Measurements from ENCODE around the gene ATG2A. TPM values are rescaled to one million over a fixed set of nuclear protein-coding genes. Genes with fewer than 3 reads are reported as not detected.

ATG2A gene
- total RNA-seq, 3 donors from 2014 or later: 20.6 to 24.1 (median 21.7) TPM

DNA sequence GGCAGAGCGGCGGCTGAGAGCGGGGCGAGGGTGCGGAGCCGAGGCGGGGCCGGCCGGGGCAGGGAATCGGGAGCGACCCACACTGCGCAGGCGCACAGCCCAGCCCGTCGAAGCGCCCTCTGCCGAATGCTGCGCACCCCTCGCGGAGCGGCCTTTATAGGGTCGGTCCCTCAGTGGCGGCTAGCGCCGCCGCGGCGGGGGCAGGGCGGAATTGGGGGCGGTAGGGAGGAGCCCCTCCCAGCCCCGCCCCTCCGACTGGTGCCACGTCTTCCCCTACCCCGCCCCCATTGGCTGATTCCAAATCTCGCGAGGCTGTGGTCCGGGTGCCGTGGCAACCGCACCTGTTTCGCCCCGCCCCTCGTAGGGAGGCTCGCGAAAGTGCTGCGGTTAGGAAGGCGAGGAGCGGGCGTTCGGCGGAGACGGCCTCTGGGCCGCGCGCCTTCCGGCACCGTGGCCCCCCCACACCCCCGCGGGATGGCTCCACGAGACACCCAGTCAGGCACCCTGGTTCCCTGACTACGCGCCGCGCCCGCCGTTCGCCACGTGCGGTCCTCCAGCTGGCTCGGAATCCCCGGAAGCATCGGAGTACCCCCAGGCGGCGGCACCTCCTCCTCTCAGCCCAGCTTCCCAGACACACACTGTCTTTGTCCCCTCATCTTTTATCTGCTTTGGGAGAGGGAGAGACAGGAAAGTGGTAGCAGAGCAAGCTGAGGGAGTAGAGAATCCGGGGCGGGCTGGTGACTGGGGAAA is 38.3 kb downstream of the ATG2A start, which contains the start of gene EHD1:
EHD1 (minus strand) TSS at position 128 of the 750 bp plus-strand sequence. CDS start 157 bp downstream, outside the sequence.
- DNase-seq (peak; percentile 100), ATAC-seq (peak; percentile 84 to 87)
- Mint-ChIP-seq H3K36me3 (ENCODE audit: insufficient read depth) (peaks cover 14% of the 10 kb centered on the region), H3K4me1 (ENCODE audit: low read depth) (peaks cover 59% of the 10 kb centered on the region), H3K27me3 (ENCODE audit: low read depth) (no peaks in the 10 kb centered on the region), H3K4me3 (peak within 1 kb of the TSS; percentile 91), H3K9me3 (no peaks in the 10 kb centered on the region)

DNA sequence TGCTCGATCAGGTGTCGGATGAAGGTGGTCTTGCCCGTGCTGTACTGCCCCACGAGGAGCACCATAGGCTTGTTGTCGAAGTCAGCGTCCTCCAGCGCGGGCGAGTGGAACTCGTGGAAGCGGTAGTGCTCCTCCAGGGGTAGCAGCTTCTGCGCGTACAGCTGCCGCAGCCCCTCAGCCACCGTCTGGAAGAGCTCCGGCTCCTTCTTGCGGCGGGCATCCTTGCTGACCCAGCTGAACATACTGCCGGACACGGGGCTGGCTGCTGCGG is 38.9 kb downstream of the ATG2A start:
- H3K36me3 Mint-ChIP-seq (ENCODE audit: insufficient read depth): peaks cover 17% of the 10 kb centered on the region
- no peak for DNase-seq
- peak overlapping the region; percentile 91 for H3K4me3 Mint-ChIP-seq
- peak; percentile 16 to 20 for ATAC-seq
- H3K27me3 Mint-ChIP-seq (ENCODE audit: low read depth): no peaks in the 10 kb centered on the region
- peaks cover 64% of the 10 kb centered on the region for H3K4me1 Mint-ChIP-seq (ENCODE audit: low read depth)
- no peaks in the 10 kb centered on the region for H3K9me3 Mint-ChIP-seq

DNA sequence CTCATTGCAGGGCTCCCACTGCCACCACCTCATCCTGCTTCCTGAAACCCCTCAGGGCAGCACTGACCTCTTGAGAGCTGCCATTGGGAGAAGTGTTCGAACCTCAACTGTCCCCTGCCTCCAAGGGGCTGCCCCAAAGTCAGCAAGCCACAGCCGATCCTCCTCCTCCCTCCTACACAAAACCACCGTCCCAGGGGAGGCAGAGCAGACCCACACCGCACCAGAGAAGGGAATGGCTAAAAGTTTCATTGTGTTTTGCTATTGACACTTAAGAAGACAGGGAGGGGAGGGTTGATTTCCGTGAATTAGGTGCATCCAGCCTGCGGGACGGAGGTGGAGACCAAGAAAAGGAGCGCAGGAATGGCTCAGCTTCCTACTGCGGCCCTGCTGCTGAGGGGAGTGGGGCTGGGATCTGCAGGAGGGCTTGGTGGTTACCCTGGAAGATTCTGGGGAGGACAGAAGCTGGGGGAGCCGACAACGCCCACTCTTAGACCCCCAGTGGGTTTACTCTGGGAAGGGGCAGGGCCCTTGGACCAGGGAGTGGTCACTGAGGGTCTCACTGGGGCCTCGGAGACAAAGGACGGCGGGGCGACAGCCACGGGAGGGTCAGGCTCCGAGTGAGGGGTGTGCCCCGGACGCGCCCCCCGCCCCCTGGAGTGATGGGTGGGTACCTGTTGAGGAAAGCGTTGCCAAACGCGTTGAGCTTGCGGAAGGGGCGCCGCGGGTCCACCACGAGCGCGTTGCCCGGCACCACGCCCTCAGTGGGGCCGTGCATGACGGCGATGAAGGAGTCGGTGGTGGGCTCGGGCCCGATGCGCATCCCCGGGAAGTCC is 39.4 kb downstream of the ATG2A start:
- ATAC-seq: peak; percentile 2 to 10
- Mint-ChIP-seq H3K9me3 (no peaks in the 10 kb centered on the region), H3K27me3 (ENCODE audit: low read depth) (no peaks in the 10 kb centered on the region), H3K4me3 (peak overlapping the region; percentile 91), H3K36me3 (ENCODE audit: insufficient read depth) (peaks cover 21% of the 10 kb centered on the region), H3K4me1 (ENCODE audit: low read depth) (peaks cover 69% of the 10 kb centered on the region)
- no peak for DNase-seq

- ATAC-seq: no peak
Observed at GRCh38 chr11:64876835-64877341, 40.1 kb downstream of the ATG2A start.

DNA sequence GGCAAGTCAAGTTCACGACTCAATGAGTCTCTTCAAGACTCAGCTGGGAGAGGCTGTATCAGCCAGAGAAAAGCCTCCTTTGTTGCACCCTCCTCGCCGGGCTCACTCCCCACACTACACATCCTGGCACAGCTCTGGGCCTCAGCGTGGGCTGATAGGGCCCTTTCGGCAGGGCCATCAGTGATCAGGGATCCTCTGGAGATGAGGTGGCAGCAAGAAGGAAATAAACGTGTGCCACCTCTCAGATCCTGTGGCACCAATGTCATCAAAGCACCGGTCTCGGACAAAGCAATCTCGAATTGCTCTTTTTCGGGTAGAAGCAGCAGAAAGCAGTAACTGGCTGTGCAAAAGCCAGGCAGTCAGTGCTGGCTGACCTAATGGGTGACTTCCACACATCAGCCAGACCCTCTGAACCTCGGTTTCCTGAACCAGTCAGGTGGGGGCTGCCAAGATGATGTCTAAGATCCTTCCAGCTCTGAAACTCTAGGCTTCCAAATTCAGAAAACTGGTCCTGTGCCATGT is 40.7 kb downstream of the ATG2A start:
- no peak for DNase-seq
- H3K27me3 Mint-ChIP-seq (ENCODE audit: low read depth): no peaks in the 10 kb centered on the region
- ATAC-seq: no peak
- H3K9me3 Mint-ChIP-seq: no peaks in the 10 kb centered on the region
- H3K4me1 Mint-ChIP-seq (ENCODE audit: low read depth): peaks cover 78% of the 10 kb centered on the region
- H3K4me3 Mint-ChIP-seq: peak overlapping the region; percentile 91
- peaks cover 26% of the 10 kb centered on the region for H3K36me3 Mint-ChIP-seq (ENCODE audit: insufficient read depth)

More at GRCh38 chr11:64876835-64877341, 40.1 kb downstream of the ATG2A start:
- Mint-ChIP-seq H3K36me3 (ENCODE audit: insufficient read depth) (peaks cover 23% of the 10 kb centered on the region), H3K9me3 (no peaks in the 10 kb centered on the region), H3K4me1 (ENCODE audit: low read depth) (peaks cover 75% of the 10 kb centered on the region), H3K4me3 (peak overlapping the region; percentile 91), H3K27me3 (ENCODE audit: low read depth) (no peaks in the 10 kb centered on the region)
- no peak for DNase-seq

DNA sequence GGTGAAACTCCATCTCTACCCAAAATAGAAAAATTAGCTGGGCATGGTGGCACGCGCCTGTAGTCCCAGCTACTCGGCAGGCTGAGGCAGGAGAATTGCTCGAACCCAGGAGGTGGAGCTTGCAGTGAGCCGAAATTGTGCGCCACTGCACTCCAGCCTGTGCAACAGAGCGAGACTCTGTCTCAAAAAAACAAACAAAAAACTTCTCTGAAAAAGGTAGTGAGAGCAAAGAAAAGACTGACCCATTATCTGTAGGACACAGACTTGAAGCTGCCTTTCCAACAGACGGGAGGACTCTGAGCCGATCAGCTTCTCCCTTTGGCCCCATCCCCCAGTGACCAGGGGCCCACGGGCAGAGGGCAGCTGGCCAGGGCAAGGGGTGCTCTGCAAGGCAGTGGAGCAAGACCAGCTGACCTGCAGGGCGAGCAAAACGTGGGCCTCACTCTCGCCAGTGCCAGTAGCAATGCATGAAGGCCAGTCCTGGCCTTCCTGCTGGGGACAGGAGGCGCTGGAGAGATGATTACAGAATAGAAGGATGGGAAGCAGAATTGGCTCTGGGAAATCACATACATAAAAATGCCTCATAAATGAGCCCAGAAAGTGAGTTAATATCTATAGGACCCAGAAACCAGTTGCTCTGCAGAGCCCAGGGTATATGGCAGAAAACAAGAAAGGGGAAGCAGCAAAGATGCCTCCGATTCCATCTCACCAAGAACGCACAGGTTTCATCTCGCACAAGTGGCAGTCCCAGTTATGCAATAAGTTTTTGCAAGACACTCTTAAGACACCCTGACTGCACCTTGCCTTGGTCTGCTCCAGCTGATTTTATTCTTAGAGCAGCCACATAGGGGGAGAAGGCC is 41.4 kb downstream of the ATG2A start:
- peaks cover 77% of the 10 kb centered on the region for H3K4me1 Mint-ChIP-seq (ENCODE audit: low read depth)
- DNase-seq: no peak
- no peaks in the 10 kb centered on the region for H3K27me3 Mint-ChIP-seq (ENCODE audit: low read depth)
- peaks cover 27% of the 10 kb centered on the region for H3K36me3 Mint-ChIP-seq (ENCODE audit: insufficient read depth)
- H3K9me3 Mint-ChIP-seq: no peaks in the 10 kb centered on the region
- ATAC-seq: no peak
- peak overlapping the region; percentile 91 for H3K4me3 Mint-ChIP-seq

GRCh38 chr11:64874308-64875240 is 42.4 kb downstream of the ATG2A start:
- ATAC-seq: no peak
- Mint-ChIP-seq H3K9me3 (no peaks in the 10 kb centered on the region), H3K27me3 (ENCODE audit: low read depth) (no peaks in the 10 kb centered on the region), H3K4me1 (ENCODE audit: low read depth) (peaks cover 77% of the 10 kb centered on the region), H3K4me3 (peak overlapping the region; percentile 91), H3K36me3 (ENCODE audit: insufficient read depth) (peaks cover 27% of the 10 kb centered on the region)
- DNase-seq: no peak

DNA sequence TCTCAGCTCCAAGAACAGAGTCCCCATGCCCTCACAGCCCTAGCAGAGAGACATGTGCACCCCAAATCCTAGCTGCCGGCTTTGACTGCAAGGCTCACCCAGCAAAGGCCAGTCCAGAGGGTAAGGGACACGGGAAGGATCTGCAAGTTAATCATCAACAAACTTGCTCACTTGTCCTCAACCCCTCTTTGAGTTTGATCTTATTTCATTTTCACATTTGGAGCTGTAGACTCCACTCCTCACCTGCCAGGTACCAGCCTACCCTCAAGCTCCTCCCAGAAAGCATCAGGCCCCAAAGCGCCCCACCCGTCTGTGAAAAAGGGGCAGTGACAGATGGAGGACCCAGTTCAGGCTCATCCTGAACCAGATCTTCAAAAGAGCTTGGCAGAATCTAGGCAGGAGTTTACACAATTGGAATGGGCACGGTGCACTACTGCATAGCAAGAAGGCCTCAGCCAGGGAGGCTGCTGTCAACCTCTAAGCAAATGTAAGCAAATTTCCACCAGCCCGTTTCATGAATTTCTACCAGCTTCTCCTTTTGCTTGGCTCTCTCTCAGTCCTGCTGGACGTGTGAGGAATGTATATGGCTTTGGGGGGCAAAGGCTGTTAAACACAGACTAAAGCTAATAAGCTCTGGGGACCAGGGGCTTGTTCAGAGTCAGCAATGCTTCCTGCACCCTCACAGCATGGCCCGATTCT is 44.1 kb downstream of the ATG2A start:
- no peaks in the 10 kb centered on the region for H3K27me3 Mint-ChIP-seq (ENCODE audit: low read depth)
- H3K4me1 Mint-ChIP-seq (ENCODE audit: low read depth): peaks cover 86% of the 10 kb centered on the region
- peaks cover 32% of the 10 kb centered on the region for H3K36me3 Mint-ChIP-seq (ENCODE audit: insufficient read depth)
- DNase-seq: no peak
- peak overlapping the region; percentile 17 for H3K4me3 Mint-ChIP-seq
- ATAC-seq: no peak
- H3K9me3 Mint-ChIP-seq: no peaks in the 10 kb centered on the region

DNA sequence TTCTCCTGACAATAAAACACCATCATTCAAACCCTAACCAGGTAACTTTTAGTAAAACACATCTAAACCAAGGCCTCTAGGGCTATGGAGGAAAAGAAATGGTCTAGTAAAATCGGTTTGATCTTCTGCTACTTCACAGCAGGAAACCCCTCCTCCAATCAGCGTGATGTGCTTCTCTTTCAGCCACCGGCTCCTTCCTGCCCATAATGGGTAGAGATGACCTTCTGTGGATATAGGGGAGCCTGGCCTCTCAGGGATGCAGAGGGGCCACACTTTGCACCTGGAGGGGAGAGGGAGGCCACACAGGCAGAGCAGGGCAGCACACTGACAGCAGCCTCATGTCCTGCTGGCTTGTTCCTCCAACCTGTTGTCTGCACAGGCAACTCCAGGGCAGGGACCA is 45.5 kb downstream of the ATG2A start:
- no peaks in the 10 kb centered on the region for H3K9me3 Mint-ChIP-seq
- H3K27me3 Mint-ChIP-seq (ENCODE audit: low read depth): no peaks in the 10 kb centered on the region
- peaks cover 89% of the 10 kb centered on the region for H3K4me1 Mint-ChIP-seq (ENCODE audit: low read depth)
- ATAC-seq: no peak
- peaks cover 30% of the 10 kb centered on the region for H3K36me3 Mint-ChIP-seq (ENCODE audit: insufficient read depth)
- DNase-seq: no peak
- H3K4me3 Mint-ChIP-seq: peak overlapping the region; percentile 67

DNA sequence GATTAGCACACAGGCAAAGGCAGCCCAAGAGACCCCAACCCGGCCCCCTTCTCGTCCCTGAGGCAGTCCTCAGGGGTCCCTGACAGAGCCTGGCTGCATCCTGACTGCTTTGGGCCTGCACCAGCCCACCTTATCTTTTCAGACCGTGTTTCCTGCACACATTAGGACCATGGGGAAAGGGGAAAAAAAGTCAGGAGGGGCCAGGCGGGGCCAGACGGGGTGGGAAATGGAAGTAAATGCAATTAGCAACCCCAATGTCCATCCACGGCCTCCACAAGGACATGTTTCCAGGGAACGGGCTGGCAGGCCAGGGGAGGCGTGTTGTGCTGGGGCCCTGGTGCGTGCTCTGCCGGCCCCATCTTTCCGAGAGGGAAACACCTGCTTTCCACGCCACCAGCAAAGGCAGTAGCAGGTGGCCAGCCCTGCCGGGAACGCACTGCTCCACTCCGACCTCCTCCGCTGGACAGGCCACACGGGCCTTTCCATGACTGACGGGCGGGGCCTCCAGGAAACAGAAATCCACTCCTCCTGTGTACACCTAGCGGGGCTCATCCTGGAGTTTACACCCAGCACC is 46.0 kb downstream of the ATG2A start:
- H3K4me3 Mint-ChIP-seq: peak overlapping the region; percentile 68

DNA sequence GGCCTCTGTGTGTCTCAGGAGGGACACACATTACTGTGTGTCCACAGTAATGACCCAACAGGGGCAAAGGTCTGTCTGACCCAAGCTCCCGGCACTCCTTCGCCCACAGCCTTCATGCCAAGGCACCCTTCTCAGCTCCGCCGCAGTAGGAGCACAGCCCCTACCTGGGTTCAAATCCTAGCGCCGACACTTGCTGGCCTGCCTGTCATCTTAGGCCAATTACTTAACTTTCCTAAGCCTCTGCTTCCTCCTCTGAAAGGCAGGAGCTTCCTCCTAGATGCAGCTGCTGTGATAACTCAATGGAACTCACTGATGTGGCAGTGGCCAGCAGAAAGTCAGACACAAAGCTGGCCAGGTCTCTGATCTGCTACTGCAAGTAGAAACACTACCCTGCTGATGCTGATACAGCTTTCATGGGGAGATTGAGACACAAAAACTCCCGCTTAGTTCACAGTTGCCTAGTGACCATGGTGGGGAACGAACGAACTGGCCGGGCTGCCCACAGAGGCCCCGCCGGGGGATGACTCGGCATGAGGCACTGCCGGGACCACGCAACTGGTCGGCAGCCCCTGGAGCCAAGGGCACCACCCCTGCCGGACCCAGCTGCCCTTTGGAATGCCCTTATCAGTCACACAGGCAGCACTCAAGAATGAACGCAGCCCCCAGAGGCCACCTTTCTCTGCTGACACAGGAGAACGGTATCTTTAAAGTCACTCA is 46.7 kb downstream of the ATG2A start:
- Mint-ChIP-seq H3K4me3 (peak overlapping the region; percentile 68), H3K4me1 (ENCODE audit: low read depth) (peaks cover 89% of the 10 kb centered on the region), H3K9me3 (peaks cover 7% of the 10 kb centered on the region), H3K27me3 (ENCODE audit: low read depth) (no peaks in the 10 kb centered on the region), H3K36me3 (ENCODE audit: insufficient read depth) (peaks cover 39% of the 10 kb centered on the region)
- no peak for ATAC-seq
- no peak for DNase-seq

More for the DNA sequence above, 46.0 kb downstream of the ATG2A start:
- Mint-ChIP-seq H3K4me1 (ENCODE audit: low read depth) (peaks cover 89% of the 10 kb centered on the region), H3K9me3 (peaks cover 3% of the 10 kb centered on the region), H3K27me3 (ENCODE audit: low read depth) (no peaks in the 10 kb centered on the region), H3K36me3 (ENCODE audit: insufficient read depth) (peaks cover 35% of the 10 kb centered on the region)
- no peak for DNase-seq
- ATAC-seq: no peak
